MM.1S (cell line): Measurements from ENCODE around the gene PHAF1.

ENCODE experiments used
- DNase-seq: peaks from one replicate; pipeline ENCODE4 v3.0.0-alpha.2; 2015
- H2AFZ ChIP-seq: fragments of 300-600 bp; sonication (generic); 2 replicates; pipeline ENCODE4 v1.6.0; 2016; ENCODE audit warnings: antibody characterized with exemption, low read length
- H3F3A ChIP-seq: fragments of 300-600 bp; sonication (generic); 2 replicates; pipeline ENCODE4 v1.6.1; 2016; ENCODE audit warnings: mild to moderate bottlenecking, antibody characterized with exemption, low read length, moderate library complexity, mixed read lengths; ENCODE audit not compliant: insufficient read depth
- H3K27ac ChIP-seq: fragments of 300-600 bp; sonication (generic); 2 replicates; pipeline ENCODE4 v1.5.1; 2016; ENCODE audit warnings: mild to moderate bottlenecking, low read length
- H3K27me3 ChIP-seq: fragments of 300-600 bp; sonication (generic); replicated peaks from 2 replicates; pipeline ENCODE4 v1.6.0; 2016; ENCODE audit warnings: low read length; ENCODE audit not compliant: insufficient read depth
- H3K36me3 ChIP-seq: fragments of 300-600 bp; sonication (generic); replicated peaks from 2 replicates; pipeline ENCODE4 v1.6.1; 2016; ENCODE audit warnings: mild to moderate bottlenecking, low read length, mixed read lengths; ENCODE audit not compliant: insufficient read depth
- H3K4me1 ChIP-seq: fragments of 300-600 bp; sonication (generic); 2 replicates; pipeline ENCODE4 v1.6.1; 2016; ENCODE audit warnings: low read length, mixed read lengths
- H3K4me2 ChIP-seq: fragments of 300-600 bp; sonication (generic); 2 replicates; pipeline ENCODE4 v1.6.0; 2016; ENCODE audit warnings: low read depth, low read length
- H3K4me3 ChIP-seq: fragments of 300-600 bp; sonication (generic); 2 replicates; pipeline ENCODE4 v1.5.1; 2016; ENCODE audit warnings: low read length, mixed read lengths
- H3K79me2 ChIP-seq: fragments of 300-600 bp; sonication (generic); 2 replicates; pipeline ENCODE4 v1.6.1; 2016; ENCODE audit warnings: mixed run types, low read length, mixed read lengths
- H3K9ac ChIP-seq: fragments of 300-600 bp; sonication (generic); 2 replicates; pipeline ENCODE4 v1.6.1; 2016; ENCODE audit warnings: low read length, mixed read lengths
- H3K9me2 ChIP-seq: fragments of 300-600 bp; sonication (generic); replicated peaks from 2 replicates; pipeline ENCODE4 v1.6.1; 2016; ENCODE audit warnings: mild to moderate bottlenecking, low read length, mixed read lengths; ENCODE audit not compliant: insufficient read depth
- H3K9me3 ChIP-seq: fragments of 300-600 bp; sonication (generic); replicated peaks from 2 replicates; pipeline ENCODE4 v1.6.1; 2016; ENCODE audit warnings: mild to moderate bottlenecking, low read length, mixed read lengths; ENCODE audit not compliant: insufficient read depth
- H4K20me1 ChIP-seq: fragments of 300-600 bp; sonication (generic); 2 replicates; pipeline ENCODE4 v1.6.1; 2016; ENCODE audit warnings: mild to moderate bottlenecking, low read length, moderate library complexity, mixed read lengths; ENCODE audit not compliant: insufficient read depth
- CTCF ChIP-seq: fragments of 300-600 bp; sonication (generic); IDR thresholded peaks from 2 replicates; pipeline ENCODE4 v1.5.1; 2016; ENCODE audit warnings: antibody characterized with exemption, low read length, mixed read lengths
- EZH2 ChIP-seq: fragments of 300-600 bp; sonication (generic); optimal IDR thresholded peaks from 2 replicates; pipeline ENCODE3; 2017; ENCODE audit warnings: low read depth, mild to moderate bottlenecking, antibody characterized with exemption, low read length, mixed read lengths
- EZH2phosphoT487 ChIP-seq: fragments of 300-600 bp; sonication (generic); IDR thresholded peaks from 2 replicates; pipeline ENCODE4 v1.6.1; 2018; ENCODE audit warnings: antibody characterized with exemption, low read length

The PHAF1 gene

GRCh38 chr16:67108931-67109406 is 772 bp upstream of the PHAF1 start:
- H2AFZ ChIP-seq = peak overlapping the region; percentile 100
- no peaks in the 10 kb centered on the region for H3F3A ChIP-seq
- peak overlapping the region; percentile 96 for H3K4me3 ChIP-seq
- H3K9me3 ChIP-seq = no peaks in the 10 kb centered on the region
- peak overlapping the region; percentile 80; the same call in 1 of the 2 replicates for H3K9ac ChIP-seq
- no peaks in the 10 kb centered on the region for H3K36me3 ChIP-seq
- H3K79me2 ChIP-seq = peaks cover 38% of the 10 kb centered on the region
- peaks cover 11% of the 10 kb centered on the region; the same call in 1 of the 2 replicates for H3K4me1 ChIP-seq
- no peak for TF ChIP-seq CTCF
- no peak for TF ChIP-seq EZH2
- no peak for TF ChIP-seq EZH2phosphoT487
- H3K27ac ChIP-seq = no peak overlapping the region
- H3K9me2 ChIP-seq = no peaks in the 10 kb centered on the region
- peak overlapping the region; percentile 100 for H3K4me2 ChIP-seq
- no peaks in the 10 kb centered on the region for H3K27me3 ChIP-seq
- no peaks in the 10 kb centered on the region for H4K20me1 ChIP-seq
- no peak for DNase-seq

- H3K9ac ChIP-seq = no peak overlapping the region
- H3K79me2 ChIP-seq = peaks cover 67% of the 10 kb centered on the region
Measured at GRCh38 chr16:67111951-67112444, 2.3 kb downstream of the PHAF1 start.

DNA sequence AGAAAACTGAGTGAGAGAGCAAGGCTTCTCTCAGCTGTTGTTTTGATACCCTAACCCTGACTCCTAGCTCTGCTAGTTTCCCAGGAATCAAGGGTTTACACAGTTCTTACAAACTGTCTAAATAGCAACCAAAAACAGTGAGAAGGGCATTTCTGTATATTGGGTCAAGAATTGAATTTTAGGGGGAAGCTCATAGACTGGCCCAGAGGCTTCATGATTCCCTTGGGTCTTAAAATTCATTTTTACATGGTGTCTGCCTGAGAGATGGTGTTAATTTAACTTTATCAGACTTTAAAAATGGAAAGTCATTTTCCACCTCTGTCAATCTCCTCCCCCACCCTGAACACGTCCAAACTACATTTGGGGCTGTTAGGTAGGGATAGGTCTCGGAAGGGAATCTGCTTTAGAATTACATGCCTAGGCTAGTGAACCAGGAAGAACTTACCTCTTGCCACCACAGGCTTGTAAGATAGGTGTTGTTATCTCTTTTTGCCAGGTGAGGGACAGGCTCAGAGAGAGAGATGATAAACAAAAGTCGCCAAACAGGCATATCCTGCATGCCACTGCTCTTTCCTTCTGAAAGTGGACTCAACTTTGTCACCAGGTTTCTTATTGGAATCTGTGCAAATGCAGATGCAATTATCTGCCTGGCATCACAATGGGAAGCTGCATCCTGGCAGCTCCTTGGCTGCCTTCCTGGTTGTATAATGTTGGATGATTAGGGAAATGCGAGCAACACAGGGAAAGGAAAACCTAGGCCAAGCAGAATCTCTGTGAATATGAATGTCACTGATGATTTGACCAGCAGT is 3.1 kb downstream of the PHAF1 start:
- H3K36me3 ChIP-seq = no peaks in the 10 kb centered on the region
- H3K4me3 ChIP-seq = no peak overlapping the region
- no peaks in the 10 kb centered on the region for H3K27me3 ChIP-seq
- DNase-seq = no peak
- peaks cover 8% of the 10 kb centered on the region; the same call in 1 of the 2 replicates for H3K4me1 ChIP-seq
- H3K27ac ChIP-seq = no peak overlapping the region
- no peak overlapping the region for H3K4me2 ChIP-seq
- H4K20me1 ChIP-seq = no peaks in the 10 kb centered on the region
- no peaks in the 10 kb centered on the region for H3K9me2 ChIP-seq
- no peak for TF ChIP-seq CTCF
- TF ChIP-seq EZH2phosphoT487 = no peak
- TF ChIP-seq EZH2 = no peak
- H3K9ac ChIP-seq = no peak overlapping the region
- H3K9me3 ChIP-seq = no peaks in the 10 kb centered on the region
- H3F3A ChIP-seq = no peaks in the 10 kb centered on the region
- H2AFZ ChIP-seq = no peak overlapping the region
- peaks cover 71% of the 10 kb centered on the region for H3K79me2 ChIP-seq

More at GRCh38 chr16:67111951-67112444, 2.3 kb downstream of the PHAF1 start:
- peaks cover 8% of the 10 kb centered on the region; the same call in 1 of the 2 replicates for H3K4me1 ChIP-seq
- no peak overlapping the region for H3K4me2 ChIP-seq
- no peak for TF ChIP-seq CTCF
- TF ChIP-seq EZH2 = no peak
- no peak for TF ChIP-seq EZH2phosphoT487
- no peak overlapping the region for H2AFZ ChIP-seq
- no peaks in the 10 kb centered on the region for H3K9me3 ChIP-seq
- no peaks in the 10 kb centered on the region for H3K27me3 ChIP-seq
- no peaks in the 10 kb centered on the region for H4K20me1 ChIP-seq
- no peaks in the 10 kb centered on the region for H3F3A ChIP-seq
- no peaks in the 10 kb centered on the region for H3K36me3 ChIP-seq
- no peak overlapping the region for H3K4me3 ChIP-seq
- no peak for DNase-seq
- H3K9me2 ChIP-seq = no peaks in the 10 kb centered on the region
- no peak overlapping the region for H3K27ac ChIP-seq
